ENCODE measurements around the gene AGAP3. TPM values are rescaled to one million over a fixed set of nuclear protein-coding genes. Genes with fewer than 3 reads are reported as not detected.

AGAP3 gene
- total RNA-seq, 1 donor from 2014 or later: 77.8 TPM

GRCh38 chr7:151043959-151044358 is 42.3 kb upstream of the AGAP3 start:
- Mint-ChIP-seq H3K27me3 (ENCODE audit: low read depth) (no peaks in the 10 kb centered on the region), H3K4me3 (ENCODE audit: unreplicated experiment) (no peak overlapping the region), H3K36me3 (ENCODE audit: low read depth) (no peaks in the 10 kb centered on the region), H3K4me1 (ENCODE audit: low read depth) (peaks cover 39% of the 10 kb centered on the region), H3K27ac (ENCODE audit: unreplicated experiment) (no peak overlapping the region), H3K9me3 (ENCODE audit: low read depth) (no peaks in the 10 kb centered on the region)
- no peak for TF ChIP-seq CTCF (IDR thresholded peaks at IDR 0.05)
- DNase-seq (ENCODE audit: low spot score): no peak

GRCh38 chr7:151045262-151045661 is 41.0 kb upstream of the AGAP3 start:
- no peak for TF ChIP-seq CTCF (IDR thresholded peaks at IDR 0.05)
- no peaks in the 10 kb centered on the region for H3K36me3 Mint-ChIP-seq (ENCODE audit: low read depth)

DNA sequence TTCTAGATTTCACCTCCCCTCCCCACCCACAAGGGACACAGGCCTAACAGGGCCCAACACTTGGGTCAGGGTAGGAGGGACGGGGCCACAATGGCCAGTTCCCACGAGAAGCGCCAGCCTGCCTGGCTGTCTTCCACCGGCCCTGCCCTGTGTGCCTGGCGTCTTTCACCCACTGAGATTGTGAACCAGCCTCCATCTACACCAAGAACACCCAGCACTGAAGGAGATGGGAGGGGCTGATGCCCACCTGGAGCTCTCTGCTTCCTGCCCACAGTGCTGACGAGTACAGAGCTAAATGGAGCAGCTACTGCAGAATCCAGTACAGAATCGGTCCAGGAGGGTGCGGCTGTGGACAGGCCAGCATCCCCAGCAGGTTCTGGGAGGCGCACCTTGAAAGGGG is 40.3 kb upstream of the AGAP3 start:
- Mint-ChIP-seq H3K27me3 (ENCODE audit: low read depth) (no peaks in the 10 kb centered on the region), H3K4me1 (ENCODE audit: low read depth) (peaks cover 26% of the 10 kb centered on the region), H3K4me3 (ENCODE audit: unreplicated experiment) (no peak overlapping the region), H3K9me3 (ENCODE audit: low read depth) (no peaks in the 10 kb centered on the region), H3K36me3 (ENCODE audit: low read depth) (no peaks in the 10 kb centered on the region), H3K27ac (ENCODE audit: unreplicated experiment) (no peak overlapping the region)
- TF ChIP-seq CTCF (IDR thresholded peaks at IDR 0.05): no peak
- DNase-seq (ENCODE audit: low spot score): no peak

More at GRCh38 chr7:151045262-151045661, 41.0 kb upstream of the AGAP3 start:
- H3K27ac Mint-ChIP-seq (ENCODE audit: unreplicated experiment): no peak overlapping the region
- no peaks in the 10 kb centered on the region for H3K9me3 Mint-ChIP-seq (ENCODE audit: low read depth)
- peaks cover 26% of the 10 kb centered on the region for H3K4me1 Mint-ChIP-seq (ENCODE audit: low read depth)
- DNase-seq (ENCODE audit: low spot score): no peak
- no peak overlapping the region for H3K4me3 Mint-ChIP-seq (ENCODE audit: unreplicated experiment)
- H3K27me3 Mint-ChIP-seq (ENCODE audit: low read depth): no peaks in the 10 kb centered on the region

DNA sequence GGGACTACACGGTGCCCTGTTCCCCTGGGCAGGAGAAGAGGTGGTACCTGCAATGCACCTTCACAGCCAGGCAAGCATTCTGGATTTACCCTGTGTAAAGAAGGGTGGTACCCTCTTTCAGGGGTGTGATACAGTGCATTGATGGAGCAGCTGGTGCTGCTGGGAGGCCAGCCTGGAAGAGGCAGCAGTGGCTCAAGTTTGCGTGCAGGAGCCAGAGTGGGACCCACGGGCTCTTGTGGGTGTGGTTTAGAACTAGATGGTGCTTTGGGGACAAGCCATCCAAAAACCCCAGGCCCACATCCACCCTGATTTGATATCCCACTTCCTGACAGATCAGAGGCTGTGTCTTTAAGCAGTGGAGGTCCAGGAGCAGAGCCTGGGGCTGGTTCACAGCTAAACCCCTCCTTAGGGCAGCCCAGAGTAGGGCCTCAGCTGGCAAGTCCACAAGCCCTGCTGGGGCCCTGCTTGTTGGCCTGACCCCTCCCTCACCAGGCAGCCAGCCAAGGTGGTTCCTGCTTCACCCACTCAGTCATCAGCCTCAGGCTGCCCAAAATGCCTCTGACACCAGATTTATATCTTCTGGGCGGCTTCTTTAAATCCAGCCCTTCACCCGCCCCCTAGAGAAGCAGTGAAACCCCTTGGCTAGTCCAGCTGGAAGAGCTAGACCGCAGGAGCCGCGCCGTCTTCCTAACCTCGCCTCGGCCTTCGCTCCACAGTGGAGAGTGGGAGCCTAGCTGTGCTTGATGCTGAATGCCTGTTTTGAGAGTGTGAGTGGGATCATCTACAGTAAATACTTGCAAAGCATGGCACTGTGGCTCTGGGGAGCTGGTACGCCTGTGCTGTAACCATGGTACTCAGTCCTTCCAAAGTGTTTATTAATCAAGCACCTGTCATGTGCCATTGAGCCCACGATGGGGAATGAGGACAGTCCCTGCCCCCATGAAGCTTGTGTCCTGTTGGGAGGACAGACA is 39.4 kb upstream of the AGAP3 start:
- TF ChIP-seq CTCF (IDR thresholded peaks at IDR 0.05): no peak
- H3K36me3 Mint-ChIP-seq (ENCODE audit: low read depth): no peaks in the 10 kb centered on the region
- peaks cover 26% of the 10 kb centered on the region for H3K4me1 Mint-ChIP-seq (ENCODE audit: low read depth)
- H3K4me3 Mint-ChIP-seq (ENCODE audit: unreplicated experiment): no peak overlapping the region
- H3K27ac Mint-ChIP-seq (ENCODE audit: unreplicated experiment): peak overlapping the region; percentile 3
- H3K27me3 Mint-ChIP-seq (ENCODE audit: low read depth): no peaks in the 10 kb centered on the region
- DNase-seq (ENCODE audit: low spot score): no peak
- no peaks in the 10 kb centered on the region for H3K9me3 Mint-ChIP-seq (ENCODE audit: low read depth)

DNA sequence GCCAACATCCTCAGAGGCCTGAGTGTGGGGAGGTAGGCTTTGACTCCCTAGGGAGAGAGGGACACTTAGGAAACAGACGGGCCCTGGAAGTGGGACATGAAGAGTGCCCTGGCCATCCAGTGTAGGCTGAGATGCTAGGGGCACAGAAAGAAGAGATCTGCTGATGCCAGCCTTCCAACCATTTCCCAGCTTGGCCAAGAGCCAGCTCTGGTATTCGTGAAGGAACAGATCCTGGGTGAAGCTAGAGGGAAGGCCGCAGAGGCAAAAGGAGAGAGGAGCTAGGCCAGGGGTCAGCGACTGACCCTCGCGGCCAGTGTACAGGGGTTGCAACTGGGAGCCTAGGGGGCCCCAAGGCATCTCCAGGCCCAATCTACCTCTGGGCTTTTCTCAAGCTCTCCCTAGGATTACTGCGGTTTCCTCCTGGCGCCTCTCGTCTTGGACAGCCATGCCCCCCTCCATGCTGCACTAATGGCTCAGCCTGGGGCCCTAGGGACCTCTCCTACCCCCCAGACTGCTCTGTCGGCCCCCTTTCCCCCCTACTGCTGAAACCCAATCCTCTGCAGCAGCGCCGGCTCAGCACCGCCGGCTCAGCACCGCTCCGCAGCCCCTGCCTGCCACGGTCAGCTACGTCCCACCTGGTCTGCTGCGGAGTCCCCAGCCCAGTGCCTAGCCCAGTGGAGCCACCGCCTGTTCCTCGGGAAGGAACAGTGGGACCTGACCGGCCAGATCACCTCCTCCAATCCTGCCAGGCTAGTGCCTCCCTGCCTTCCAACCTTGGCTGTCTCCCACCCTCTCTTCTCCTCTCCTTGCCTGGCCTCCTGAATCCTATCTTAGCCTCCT is 38.1 kb upstream of the AGAP3 start, which contains the start of gene ASIC3:
Gene ASIC3, plus strand, starts transcription at position 556 of the 840 bp plus-strand sequence. CDS start 355 bp downstream, outside the sequence.
- no peak for TF ChIP-seq CTCF (IDR thresholded peaks at IDR 0.05)
- DNase-seq (ENCODE audit: low spot score): no peak
- Mint-ChIP-seq H3K4me1 (ENCODE audit: low read depth) (peaks cover 26% of the 10 kb centered on the region), H3K27ac (ENCODE audit: unreplicated experiment) (no peak within 1 kb of the TSS), H3K9me3 (ENCODE audit: low read depth) (no peaks in the 10 kb centered on the region), H3K27me3 (ENCODE audit: low read depth) (no peaks in the 10 kb centered on the region), H3K36me3 (ENCODE audit: low read depth) (peaks cover 2% of the 10 kb centered on the region), H3K4me3 (ENCODE audit: unreplicated experiment) (no peak within 1 kb of the TSS)

Measured in chondrocyte (in vitro differentiated cells).